HG03159 (cell line): ENCODE measurements around the gene PRDM16.

Experiments
- ATAC-seq: cut with Tn5 transposase; IDR thresholded peaks from one replicate; pipeline ENCODE4 v1.9.1; 2021; ENCODE audit warnings: mild to moderate bottlenecking, moderate library complexity; ENCODE audit not compliant: unreplicated experiment

Gene PRDM16

GRCh38 chr1:3067671-3068563 is 1.1 kb upstream of the PRDM16 start:
- ATAC-seq: no peak

DNA sequence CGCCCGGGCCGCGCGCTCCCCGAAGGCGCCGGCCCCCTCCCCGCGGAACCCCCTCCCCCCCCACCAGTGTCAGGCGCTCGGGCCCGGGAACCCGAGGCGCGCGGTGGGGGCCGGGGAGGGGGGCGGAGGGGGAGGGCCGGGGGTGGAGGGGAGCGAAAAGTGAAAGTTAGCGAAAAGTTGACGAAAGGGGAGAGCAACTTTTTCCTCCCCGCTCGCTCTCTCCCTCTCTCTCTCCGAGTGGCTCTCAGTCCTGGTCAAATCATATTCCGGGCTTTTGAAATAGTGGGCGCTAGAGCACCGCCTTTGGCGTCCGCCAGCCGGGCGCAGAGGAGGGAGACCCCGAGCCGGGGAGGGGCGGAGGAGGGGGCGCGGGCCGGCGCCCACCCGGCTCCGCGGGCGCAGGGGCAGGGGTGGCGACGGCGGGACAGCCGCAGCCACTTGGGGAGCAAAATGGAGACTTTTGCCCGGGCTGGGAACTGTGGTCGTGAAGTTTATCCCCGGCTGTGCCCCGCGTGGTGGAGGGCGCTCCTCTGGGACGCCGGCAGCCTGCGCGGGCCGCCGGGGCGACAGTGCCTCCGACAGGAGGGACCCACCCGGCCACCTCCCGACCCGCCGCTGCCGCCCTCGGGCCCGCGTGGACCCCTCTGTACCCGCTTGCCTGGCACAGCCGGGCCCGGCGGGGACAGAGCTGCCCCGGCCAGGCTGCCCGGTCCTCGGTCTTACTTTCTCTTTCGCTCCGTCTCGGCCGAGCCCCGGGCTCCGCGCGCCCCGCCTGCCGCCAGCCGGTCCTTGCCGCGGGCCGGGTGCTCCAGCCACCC is 697 bp downstream of the PRDM16 start:
- no peak for ATAC-seq

- no peak for ATAC-seq
These were observed 1.3 kb downstream of the PRDM16 start for GRCh38 chr1:3070309-3070643.

GRCh38 chr1:3070644-3071564 is 1.9 kb downstream of the PRDM16 start:
- ATAC-seq: no peak

- ATAC-seq: no peak
These were observed 2.8 kb downstream of the PRDM16 start for GRCh38 chr1:3071565-3072390.

DNA sequence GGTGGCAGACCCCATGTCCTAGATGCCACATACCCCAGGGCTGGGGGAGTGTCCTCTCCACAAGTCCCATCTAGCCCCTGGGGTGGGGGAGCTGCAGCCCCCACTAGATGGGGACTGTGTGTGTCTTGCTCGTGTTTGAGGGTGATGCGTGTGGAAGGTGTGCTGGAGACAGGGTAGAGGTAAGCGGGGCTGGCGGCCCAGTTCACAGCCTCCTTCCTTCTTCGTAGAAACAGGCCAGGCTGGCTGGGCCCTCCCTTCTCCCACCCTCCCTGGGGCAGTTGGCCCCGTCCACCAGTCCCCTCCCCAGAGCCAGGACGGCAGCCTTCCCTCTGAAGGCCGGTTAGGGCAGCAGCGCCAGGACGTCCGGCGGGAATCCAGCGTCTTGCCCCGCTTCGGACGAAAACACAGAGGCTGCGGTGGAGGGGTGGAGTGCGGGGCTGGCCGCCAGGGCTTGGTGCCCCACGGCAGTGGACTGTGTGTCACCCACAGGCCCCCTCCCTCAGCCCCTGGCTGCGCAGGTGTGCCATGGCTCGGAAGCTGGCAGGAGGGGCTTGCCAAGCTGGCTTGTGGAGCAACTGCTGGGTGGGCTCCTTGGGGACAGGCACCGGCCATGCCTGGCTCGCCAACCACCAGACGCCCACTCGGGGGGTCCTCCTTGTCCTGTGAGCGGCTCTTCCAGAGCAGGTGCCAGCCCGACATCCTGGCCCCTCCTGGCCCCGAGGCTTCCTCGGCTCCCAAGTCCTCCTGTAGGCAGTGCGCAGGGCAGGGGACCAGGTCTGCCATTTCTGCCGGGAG is 3.6 kb downstream of the PRDM16 start:
- no peak for ATAC-seq

DNA sequence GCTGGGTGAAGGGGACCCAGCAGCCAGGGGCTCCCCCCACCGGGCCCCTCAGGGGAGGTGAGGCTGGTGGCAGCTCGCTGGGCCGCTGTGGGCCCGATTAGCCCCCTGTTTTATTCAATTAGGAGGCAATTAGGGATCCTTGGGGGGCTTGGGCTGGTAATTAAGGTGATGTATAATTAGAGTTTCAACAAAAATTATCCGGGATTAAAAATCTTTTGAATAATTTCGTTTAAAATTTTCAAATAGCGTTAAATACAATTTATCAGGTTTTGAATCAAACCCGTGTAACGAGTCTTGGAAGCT is 4.1 kb downstream of the PRDM16 start:
- ATAC-seq: no peak

- ATAC-seq: no peak
These were observed 4.7 kb downstream of the PRDM16 start for GRCh38 chr1:3073489-3074296.

GRCh38 chr1:3074297-3074741 is 5.3 kb downstream of the PRDM16 start:
- no peak for ATAC-seq

GRCh38 chr1:3074800-3075199 is 5.8 kb downstream of the PRDM16 start:
- no peak for ATAC-seq

DNA sequence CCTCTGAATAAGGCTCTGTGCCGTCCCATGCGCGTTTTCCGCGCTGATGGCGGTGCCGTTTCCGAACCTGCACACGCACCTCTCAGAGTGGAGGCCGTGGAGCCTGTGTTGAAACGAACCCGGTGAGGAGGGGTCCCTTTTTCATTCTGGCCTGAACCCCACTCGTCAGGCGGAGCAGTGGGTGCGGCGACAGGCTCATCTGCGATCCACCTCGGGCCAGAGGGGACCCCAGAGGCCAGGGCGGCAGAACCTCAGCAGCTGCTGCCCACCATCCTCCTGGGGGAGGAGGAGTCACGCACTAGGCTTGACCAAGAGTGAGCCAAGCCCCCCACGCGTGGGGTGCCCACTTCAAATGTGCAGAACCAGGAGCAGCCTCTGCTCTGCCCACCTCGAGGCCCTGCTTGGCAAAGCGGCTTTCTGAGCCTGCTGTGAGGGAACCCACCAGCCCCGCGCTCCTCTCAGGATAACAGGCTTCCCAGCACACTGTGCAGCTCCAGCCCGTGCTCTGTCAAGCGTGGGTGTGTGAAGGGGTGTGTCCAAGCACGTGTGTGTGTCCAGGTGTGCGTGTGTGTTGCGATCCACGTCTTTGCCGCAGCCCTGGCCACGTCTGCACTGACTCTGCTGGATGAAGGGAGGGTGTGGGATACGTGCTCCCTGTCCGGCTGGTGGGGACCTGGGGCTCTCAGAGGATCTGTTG is 6.8 kb downstream of the PRDM16 start:
- no peak for ATAC-seq

DNA sequence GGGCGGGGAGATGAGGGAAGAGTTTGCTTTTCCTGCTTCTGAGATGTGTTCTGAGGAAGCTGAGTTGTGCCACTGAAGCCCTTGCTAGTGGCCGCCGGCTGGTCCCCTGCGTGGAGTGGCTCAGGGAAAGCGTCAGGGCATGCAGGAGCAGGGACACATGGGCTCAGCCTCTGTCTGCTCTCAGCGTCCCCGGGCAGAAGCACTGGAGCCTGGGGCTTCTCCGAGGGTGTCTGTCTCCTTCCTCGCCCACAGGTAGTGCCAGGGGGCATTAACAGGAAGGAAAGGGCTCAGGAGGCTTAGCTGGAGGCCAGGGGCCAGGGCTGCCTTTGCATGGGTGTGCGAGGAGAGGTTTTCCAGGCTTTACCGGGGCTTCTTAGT is 7.3 kb downstream of the PRDM16 start:
- no peak for ATAC-seq

- no peak for ATAC-seq
These were observed 8.1 kb downstream of the PRDM16 start for GRCh38 chr1:3077081-3077480.

DNA sequence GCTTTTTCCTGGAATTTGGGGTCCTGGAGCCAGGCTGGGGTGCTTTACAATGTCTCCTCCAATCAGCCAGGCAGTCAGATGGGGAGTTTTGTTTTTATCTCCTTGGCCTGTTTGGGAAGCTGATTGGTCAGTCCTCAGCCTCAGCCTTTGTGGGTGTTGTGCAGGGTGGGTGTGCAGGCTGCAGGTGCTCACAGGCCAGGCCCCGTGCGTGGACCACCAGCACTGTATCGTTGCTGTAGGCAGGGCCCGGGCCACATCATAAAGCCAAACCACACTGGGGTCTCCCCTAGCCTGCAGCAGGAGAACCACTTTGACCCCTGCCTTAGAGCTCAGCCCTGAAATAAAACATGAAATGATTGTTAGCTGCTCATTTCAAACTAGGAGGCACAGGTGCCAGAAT is 8.6 kb downstream of the PRDM16 start:
- ATAC-seq: no peak

DNA sequence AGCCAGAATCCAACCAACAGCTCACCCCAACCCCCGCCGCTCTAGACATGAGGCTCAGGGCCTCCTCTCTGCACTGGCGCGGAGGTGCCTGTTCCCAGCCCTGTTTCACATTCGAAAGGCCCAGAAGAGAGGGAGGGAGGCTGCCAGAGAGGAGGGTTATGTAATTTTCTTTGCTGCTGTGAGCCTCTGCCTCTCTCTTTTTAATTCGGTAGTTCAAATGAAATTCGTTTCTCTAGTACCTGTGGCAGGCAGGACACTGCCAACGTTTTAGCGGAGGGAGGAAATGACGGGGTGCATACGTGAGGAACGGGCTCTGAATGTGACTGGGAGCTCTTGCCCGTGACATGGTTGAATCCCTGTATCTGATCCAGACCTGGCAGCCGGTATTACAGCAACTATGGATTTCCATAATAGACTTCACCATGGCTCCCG is 9.4 kb downstream of the PRDM16 start:
- no peak for ATAC-seq

DNA sequence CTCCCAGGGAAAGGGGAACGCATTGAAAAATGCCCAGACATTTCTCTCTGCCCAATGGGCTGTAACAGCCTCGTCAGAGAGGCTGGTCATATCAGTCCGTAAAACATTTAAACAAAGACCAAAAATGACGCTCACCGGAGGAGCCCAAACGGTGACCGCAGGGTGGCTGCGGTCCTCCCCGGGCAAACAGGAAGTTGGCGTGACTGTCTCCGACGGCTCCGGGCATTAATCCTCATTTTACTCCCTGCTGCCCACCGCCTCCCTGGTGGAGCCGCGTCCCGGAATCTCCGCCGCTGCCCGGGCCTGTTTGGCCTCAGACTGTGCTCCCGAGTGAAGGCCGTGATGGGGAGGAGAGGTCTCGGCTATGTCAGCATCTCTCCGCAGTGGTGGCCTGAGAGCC is 9.9 kb downstream of the PRDM16 start:
- no peak for ATAC-seq

- no peak for ATAC-seq
These were observed 10.5 kb downstream of the PRDM16 start for GRCh38 chr1:3079381-3080052.
